GM23338 (cell line): Measurements from ENCODE around the gene NOC2L. TPM values are rescaled to one million over a fixed set of nuclear protein-coding genes. Genes with fewer than 3 reads are reported as not detected.

ENCODE experiments used
- ATAC-seq: fragments of 200-7000 bp; cut with Tn5 transposase; 3 replicates; pipeline ENCODE4 v1.9.1; 2020
- DNase-seq: peaks from one replicate; pipeline ENCODE4 v3.0.0-alpha.2; 2015; ENCODE audit warnings: low spot score
- H2AFZ ChIP-seq: fragments of 200-600 bp; sonication (generic); 2 replicates; pipeline ENCODE4 v1.8.0; 2016; ENCODE audit warnings: antibody characterized with exemption, mild to moderate bottlenecking, moderate library complexity
- H3F3A ChIP-seq: fragments of 200-600 bp; sonication (generic); replicated peaks from 2 replicates; pipeline ENCODE4 v1.8.0; 2017; ENCODE audit warnings: antibody characterized with exemption, mixed run types, low read depth
- H3K27ac ChIP-seq: fragments of 200-600 bp; sonication (generic); 2 replicates; pipeline ENCODE4 v1.6.1; 2016; ENCODE audit warnings: low read depth
- H3K27me3 ChIP-seq: fragments of 200-600 bp; sonication (generic); 2 replicates; pipeline ENCODE4 v1.8.0; 2016; ENCODE audit warnings: mild to moderate bottlenecking, mixed run types, moderate library complexity; ENCODE audit not compliant: insufficient read depth
- H3K36me3 ChIP-seq: fragments of 200-600 bp; sonication (generic); 2 replicates; pipeline ENCODE4 v1.8.0; 2016; ENCODE audit warnings: mild to moderate bottlenecking; ENCODE audit not compliant: insufficient read depth
- H3K4me1 ChIP-seq: fragments of 200-600 bp; sonication (generic); 2 replicates; pipeline ENCODE4 v1.8.0; 2016; ENCODE audit warnings: mild to moderate bottlenecking, moderate library complexity; ENCODE audit not compliant: insufficient read depth
- H3K4me2 ChIP-seq: fragments of 200-600 bp; sonication (generic); 2 replicates; pipeline ENCODE4 v1.7.1; 2017; ENCODE audit warnings: mixed run types
- H3K4me3 ChIP-seq: fragments of 200-600 bp; sonication (generic); 2 replicates; pipeline ENCODE4 v1.6.1; 2016; ENCODE audit warnings: mixed run types
- H3K79me2 ChIP-seq: fragments of 200-600 bp; sonication (generic); replicated peaks from 2 replicates; pipeline ENCODE4 v1.8.0; 2017; ENCODE audit warnings: mild to moderate bottlenecking; ENCODE audit not compliant: insufficient read depth
- H3K9me2 ChIP-seq: fragments of 200-600 bp; sonication (generic); 2 replicates; pipeline ENCODE4 v1.8.0; 2017; ENCODE audit not compliant: insufficient read depth
- H4K20me1 ChIP-seq: fragments of 200-600 bp; sonication (generic); replicated peaks from 2 replicates; pipeline ENCODE4 v1.8.0; 2017; ENCODE audit warnings: mild to moderate bottlenecking; ENCODE audit not compliant: insufficient read depth
- H3K27ac Mint-ChIP-seq: 2 replicates; pipeline ENCODE4 v1.8.0; 2020; ENCODE audit warnings: inconsistent platforms, mild to moderate bottlenecking, moderate library complexity, mixed read lengths
- H3K27me3 Mint-ChIP-seq: 3 replicates; pipeline ENCODE4 v1.8.0; 2022; ENCODE audit warnings: low read depth, mild to moderate bottlenecking, moderate library complexity, mixed read lengths, inconsistent platforms; ENCODE audit not compliant: insufficient read depth, poor library complexity
- H3K36me3 Mint-ChIP-seq: 3 replicates; pipeline ENCODE4 v1.8.0; 2021; ENCODE audit warnings: low read depth, mild to moderate bottlenecking, inconsistent platforms, moderate library complexity, mixed read lengths
- H3K4me1 Mint-ChIP-seq: 3 replicates; pipeline ENCODE4 v1.8.0; 2020; ENCODE audit warnings: mild to moderate bottlenecking, inconsistent platforms, mixed read lengths
- H3K4me3 Mint-ChIP-seq: 3 replicates; pipeline ENCODE4 v1.8.0; 2021; ENCODE audit warnings: moderate library complexity, mild to moderate bottlenecking, inconsistent platforms, mixed read lengths
- H3K9me3 Mint-ChIP-seq: 3 replicates; pipeline ENCODE4 v1.8.0; 2020; ENCODE audit warnings: moderate library complexity, mild to moderate bottlenecking, inconsistent platforms, mixed read lengths
- CTCF ChIP-seq, 2 experiments: fragments of 200-600 bp in 1 of 2; sonication (generic) in 1 of 2; conservative IDR thresholded peaks; 2 replicates each; pipeline versions ENCODE4 v1.5.1 to v1.6.1; 2016 to 2017; ENCODE audit warnings: antibody characterized with exemption in 2 of 2, low read depth in 2 of 2, mild to moderate bottlenecking in 2 of 2, moderate library complexity in 1 of 2
- EZH2 ChIP-seq: fragments of 200-600 bp; sonication (generic); IDR thresholded peaks from one replicate; pipeline ENCODE4 v1.8.0; 2017; ENCODE audit warnings: antibody characterized with exemption, mild to moderate bottlenecking, low read depth; ENCODE audit not compliant: unreplicated experiment
- EZH2phosphoT487 ChIP-seq: fragments of 200-600 bp; sonication (generic); IDR thresholded peaks from one replicate; pipeline ENCODE4 v1.8.1; 2018; ENCODE audit warnings: antibody characterized with exemption; ENCODE audit not compliant: unreplicated experiment
- ZNF462 ChIP-seq: fragments of 250-450 bp; sonication (Bioruptor Pico); IDR thresholded peaks from 2 replicates; pipeline ENCODE4 v1.5.0; 2020; ENCODE audit warnings: mild to moderate bottlenecking, moderate library complexity
- polyA plus RNA-seq: library from polyadenylated mRNA; unstranded; fragments of >200 nt; fragmentation: Nextera tagmentation; extraction: Ambion mirVana; gene quantifications from 2 replicates; pipeline ENCODE4 v1.2.1, GENCODE V29; 2016
- total RNA-seq: library from RNA; depleted of rRNA; stranded (reverse); fragments of >200 nt; shearing (Covaris generic); gene quantifications from 2 replicates; pipeline ENCODE4 v1.2.3, GENCODE V29; 2014

Gene NOC2L
- total and polyA plus RNA-seq, 2 experiments from 2014 or later, result 79.3 to 125 TPM

- Histone ChIP-seq H4K20me1 (no peaks in the 10 kb centered on the region), H3K4me3 (peak overlapping the region; percentile 71), H3K79me2 (no peaks in the 10 kb centered on the region), H3K27ac (no peak overlapping the region), H2AFZ (no peak overlapping the region), H3K4me2 (peak overlapping the region; percentile 82), H3F3A (peaks cover 6% of the 10 kb centered on the region; the same call in 1 of the 2 replicates), H3K9me2 (no peaks in the 10 kb centered on the region), H3K27me3 (peaks cover 93% of the 10 kb centered on the region), H3K4me1 (peaks cover 8% of the 10 kb centered on the region), H3K36me3 (no peaks in the 10 kb centered on the region)
- peaks cover 5% of the 10 kb centered on the region for H3K4me1 Mint-ChIP-seq
- H3K27me3 Mint-ChIP-seq, result peaks cover 75% of the 10 kb centered on the region
- peak overlapping the region; percentile 53; the same call in 2 of the 3 replicates for H3K4me3 Mint-ChIP-seq
- ATAC-seq (peak; percentile 3), DNase-seq (peak; percentile 75)
- no peak overlapping the region for H3K27ac Mint-ChIP-seq
- H3K36me3 Mint-ChIP-seq, result no peaks in the 10 kb centered on the region; the same call in 2 of the 3 replicates
- no peak for TF ChIP-seq ZNF462 (CRISPR knock-in tag)
- TF ChIP-seq CTCF (conservative IDR thresholded peaks at IDR 0.05; ENCODE audit: low read depth in 2 of 2), result 0 out of 4 replicates have a peak, but pooled peaks of 1 of the 2 experiments have one; percentile 16
- peak; percentile 66 for TF ChIP-seq EZH2phosphoT487
- TF ChIP-seq EZH2, result peak; percentile 74
- H3K9me3 Mint-ChIP-seq, result peaks cover 4% of the 10 kb centered on the region; the same call in 2 of the 3 replicates
Measured at GRCh38 chr1:997993-998744, 39.1 kb upstream of the NOC2L start.
